ENCODE data around the gene OSBPL2.

Gene OSBPL2

DNA sequence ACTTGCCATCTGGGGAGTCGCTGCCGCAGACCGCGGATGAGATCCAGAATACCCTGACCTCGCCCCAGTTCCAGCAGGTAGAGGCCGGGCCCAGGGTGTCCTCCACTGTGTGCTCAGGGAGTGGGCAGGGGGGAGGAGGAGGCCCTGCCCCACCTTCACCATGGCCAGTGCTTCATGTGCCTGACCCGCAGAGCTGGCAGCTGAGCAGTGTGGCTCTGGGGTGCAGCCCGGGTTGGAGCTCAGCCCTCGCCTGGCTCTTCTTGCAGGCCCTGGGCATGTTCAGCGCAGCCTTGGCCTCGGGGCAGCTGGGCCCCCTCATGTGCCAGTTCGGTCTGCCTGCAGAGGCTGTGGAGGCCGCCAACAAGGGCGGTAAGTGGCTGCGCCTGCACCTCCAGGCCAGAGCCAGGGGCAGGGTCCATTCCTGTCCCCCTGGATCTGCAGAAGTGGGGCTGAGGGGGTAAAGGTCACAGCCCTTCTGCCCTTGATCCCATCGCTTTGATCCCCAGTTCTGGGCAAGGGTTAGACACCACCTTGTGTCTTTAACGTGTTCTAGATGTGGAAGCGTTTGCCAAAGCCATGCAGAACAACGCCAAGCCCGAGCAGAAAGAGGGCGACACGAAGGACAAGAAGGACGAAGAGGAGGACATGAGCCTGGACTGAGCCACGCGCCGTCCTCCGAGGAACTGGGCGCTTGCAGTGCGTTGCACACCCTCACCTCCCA lies 69.9 kb downstream of the OSBPL2 start:
- ChIA-PET POLR2A (ENCODE audit: low non-redundant PET) (interaction anchor here (0.6 to 3.9 kb wide), 2 partner anchors 57 to 251 kb away, joined by 3 to 16 read pairs; partner anchors contain the start of gene LAMA5), CTCF (interaction anchor here (0.6 to 2.6 kb wide), 6 partner anchors 48 to 118 kb away, joined by 3 to 12 read pairs (median 5); no protein-coding TSS in a partner anchor)
- H3K27ac ChIP-seq: peak overlapping the region; percentile 96
- no peak for DNase-seq (ENCODE audit: low spot score)
- TF ChIP-seq CTCF (conservative IDR thresholded peaks at IDR 0.05; ENCODE audit: low read depth): no peak

- DNase-seq (ENCODE audit: low spot score): no peak
- POLR2A ChIA-PET (ENCODE audit: low non-redundant PET): no interaction called here
- no peak for TF ChIP-seq CTCF (conservative IDR thresholded peaks at IDR 0.05; ENCODE audit: low read depth)
- peak overlapping the region; percentile 96 for H3K27ac ChIP-seq
- CTCF ChIA-PET: interaction anchor here (0.6 to 2.6 kb wide), 2 partner anchors 73 to 81 kb away, joined by 3 to 12 read pairs; no protein-coding TSS in a partner anchor
Observed at GRCh38 chr20:62309198-62309944, 71.0 kb downstream of the OSBPL2 start.

DNA sequence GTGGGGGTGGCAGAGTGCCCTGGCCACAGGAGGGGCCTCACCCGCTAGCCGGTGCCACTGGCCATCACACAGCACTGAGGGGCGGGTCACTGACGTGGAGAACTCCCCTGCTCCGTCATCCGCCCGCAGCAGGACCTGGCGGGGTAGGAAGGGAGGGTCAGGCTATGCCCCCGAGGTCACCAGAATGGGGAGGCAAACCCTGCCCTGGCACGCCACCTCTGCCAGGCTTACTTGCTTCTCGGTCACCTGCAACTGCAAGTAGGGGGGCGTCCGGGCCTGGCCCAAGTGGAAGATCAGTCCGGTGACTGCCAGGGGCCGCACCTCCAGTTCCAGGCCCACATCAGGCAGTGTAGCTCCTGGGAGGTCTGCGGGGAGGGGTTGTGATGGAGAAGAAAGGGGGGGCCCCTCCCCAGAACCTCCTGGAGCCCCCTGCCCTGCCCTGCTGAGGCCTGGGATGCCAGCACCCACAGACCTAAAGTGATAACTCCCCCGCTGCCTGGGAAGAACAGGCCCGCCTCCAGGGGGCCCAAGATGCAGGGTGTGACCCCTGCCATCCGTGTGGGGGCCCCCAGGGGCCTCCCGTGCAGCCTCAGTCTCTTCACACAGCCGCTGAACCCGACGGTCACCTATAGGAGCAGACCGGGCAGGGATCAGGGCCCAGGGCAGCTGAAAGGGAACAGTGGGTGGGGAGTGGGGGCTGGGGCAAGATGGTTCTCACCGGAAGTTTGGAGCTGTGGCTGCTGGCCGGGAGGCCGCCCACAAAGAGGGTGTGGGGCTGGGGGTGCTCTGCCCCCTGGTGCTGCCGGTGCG lies 71.8 kb downstream of the OSBPL2 start:
- CTCF ChIA-PET: interaction anchor here (0.6 to 2.6 kb wide), 3 partner anchors 22 to 80 kb away, joined by 3 to 12 read pairs (median 3); no protein-coding TSS in a partner anchor
- POLR2A ChIA-PET (ENCODE audit: low non-redundant PET): no interaction called here
- no peak for DNase-seq (ENCODE audit: low spot score)
- no peak for TF ChIP-seq CTCF (conservative IDR thresholded peaks at IDR 0.05; ENCODE audit: low read depth)
- peak overlapping the region; percentile 96 for H3K27ac ChIP-seq

GRCh38 chr20:62310757-62311121 lies 72.4 kb downstream of the OSBPL2 start:
- no peak for DNase-seq (ENCODE audit: low spot score)
- no peak for TF ChIP-seq CTCF (conservative IDR thresholded peaks at IDR 0.05; ENCODE audit: low read depth)
- ChIA-PET POLR2A (ENCODE audit: low non-redundant PET) (no interaction called here), CTCF (interaction anchor here (0.9 kb wide), 1 partner anchor 22 kb away, joined by 3 read pairs; no protein-coding TSS in a partner anchor)
- peak overlapping the region; percentile 96 for H3K27ac ChIP-seq

DNA sequence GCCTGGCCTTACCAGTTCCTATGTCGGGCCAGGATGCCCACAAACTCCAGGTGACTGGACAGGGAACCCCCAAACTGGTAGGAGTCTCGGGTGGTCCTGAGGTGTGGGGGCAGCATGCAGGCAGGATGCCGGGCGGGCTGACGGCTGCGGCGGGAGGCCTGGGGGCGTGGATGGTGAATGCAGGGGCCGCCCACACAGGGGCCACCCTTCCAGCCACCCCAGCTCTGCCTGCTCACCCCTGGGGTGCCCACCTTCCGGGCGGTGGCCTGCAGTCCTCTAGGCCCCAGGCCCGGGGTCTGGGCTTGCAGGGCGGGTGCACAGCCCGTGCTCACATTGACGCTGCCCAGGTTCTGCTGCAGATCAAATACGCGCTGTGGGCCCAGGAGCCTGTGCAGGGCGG lies 72.8 kb downstream of the OSBPL2 start:
- ChIA-PET POLR2A (ENCODE audit: low non-redundant PET) (no interaction called here), CTCF (interaction anchor here (0.9 kb wide), 1 partner anchor 21 kb away, joined by 3 read pairs; no protein-coding TSS in a partner anchor)
- H3K27ac ChIP-seq: peak overlapping the region; percentile 96
- no peak for TF ChIP-seq CTCF (conservative IDR thresholded peaks at IDR 0.05; ENCODE audit: low read depth)
- DNase-seq (ENCODE audit: low spot score): no peak
